ENCODE measurements around the gene CREBBP.

Gene CREBBP

GRCh38 chr16:3825940-3826339, 54.6 kb downstream of the CREBBP start:
- DNase-seq (ENCODE audit: extremely low read depth, low read depth) = no peak
- TF ChIP-seq CTCF (IDR thresholded peaks at IDR 0.05; ENCODE audit: low read depth, low read length, missing control alignments) = no peak
- no peak overlapping the region for H3K4me3 ChIP-seq (replicated peaks; ENCODE audit: low read depth, low read length)

- no peak overlapping the region for H3K4me3 ChIP-seq (replicated peaks; ENCODE audit: low read depth, low read length)
- no peak for TF ChIP-seq CTCF (IDR thresholded peaks at IDR 0.05; ENCODE audit: low read depth, low read length, missing control alignments)
- DNase-seq (ENCODE audit: extremely low read depth, low read depth) = no peak
Observed at GRCh38 chr16:3825103-3825502, 55.4 kb downstream of the CREBBP start.

- TF ChIP-seq CTCF (IDR thresholded peaks at IDR 0.05; ENCODE audit: low read depth, low read length, missing control alignments) = no peak
- DNase-seq (ENCODE audit: extremely low read depth, low read depth) = no peak
- H3K4me3 ChIP-seq (replicated peaks; ENCODE audit: low read depth, low read length) = no peak overlapping the region
Observed at GRCh38 chr16:3824121-3824795, 56.3 kb downstream of the CREBBP start.

- TF ChIP-seq CTCF (IDR thresholded peaks at IDR 0.05; ENCODE audit: low read depth, low read length, missing control alignments) = no peak
Observed at GRCh38 chr16:3823427-3823826, 57.1 kb downstream of the CREBBP start.

DNA sequence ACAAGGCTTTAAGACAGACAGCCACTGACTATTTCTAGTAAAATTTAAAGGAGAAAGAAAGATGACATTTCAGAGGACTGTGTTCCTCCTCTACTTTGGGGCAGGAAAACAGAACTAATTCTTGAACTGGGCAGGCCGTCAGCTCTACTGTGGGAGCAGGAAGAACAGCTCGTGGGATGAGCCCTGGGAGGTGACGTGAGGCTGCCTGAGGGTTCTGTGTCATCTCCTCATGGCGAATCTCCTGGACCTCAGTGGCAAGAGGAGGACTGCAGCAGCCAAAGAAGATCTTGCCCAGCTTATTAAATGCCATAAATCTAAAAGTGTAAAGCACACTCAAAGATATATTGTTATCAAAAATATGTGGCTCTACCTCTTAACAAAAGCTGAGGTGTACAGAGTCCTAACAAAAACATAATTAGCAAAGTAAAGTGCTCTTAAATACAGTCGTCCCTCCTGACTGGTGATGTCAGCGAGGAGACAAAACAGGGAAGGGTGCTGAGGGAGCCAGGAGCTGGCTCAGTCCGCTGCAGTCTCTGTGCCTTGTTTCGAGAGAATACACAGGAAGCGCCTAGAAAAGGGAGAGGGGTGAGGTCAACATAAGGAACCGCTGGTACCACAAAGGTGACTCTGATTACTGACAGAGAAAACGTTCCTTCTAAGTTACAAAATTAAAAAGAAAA, 58.0 kb downstream of the CREBBP start:
- no peak for DNase-seq (ENCODE audit: extremely low read depth, low read depth)
- no peak overlapping the region for H3K4me3 ChIP-seq (replicated peaks; ENCODE audit: low read depth, low read length)
- no peak for TF ChIP-seq CTCF (IDR thresholded peaks at IDR 0.05; ENCODE audit: low read depth, low read length, missing control alignments)

More at GRCh38 chr16:3823427-3823826, 57.1 kb downstream of the CREBBP start:
- DNase-seq (ENCODE audit: extremely low read depth, low read depth) = no peak
- no peak overlapping the region for H3K4me3 ChIP-seq (replicated peaks; ENCODE audit: low read depth, low read length)

GRCh38 chr16:3821184-3821583, 59.3 kb downstream of the CREBBP start:
- no peak overlapping the region for H3K4me3 ChIP-seq (replicated peaks; ENCODE audit: low read depth, low read length)
- no peak for DNase-seq (ENCODE audit: extremely low read depth, low read depth)
- TF ChIP-seq CTCF (IDR thresholded peaks at IDR 0.05; ENCODE audit: low read depth, low read length, missing control alignments) = no peak
